Kidney (tissue), 14 donors: ENCODE results near the gene SULT4A1. TPM values are rescaled to one million over a fixed set of nuclear protein-coding genes. Genes with fewer than 3 reads are reported as not detected.

Source experiments
- DNase-seq, 5 donors: peaks; one replicate each; pipeline ENCODE4 v3.0.0-alpha.2; 2013 to 2020
- FAIRE-seq: peaks from 2 replicates; lab custom pipeline; 2012; peaks lifted over from hg19 to GRCh38; lab: Jason Lieb, UNC
- H3K27ac ChIP-seq, 2 donors: one replicate each; pipeline ENCODE4 v1.7.0; 2013; ENCODE audit warnings: low read depth in 2 of 2, low read length in 2 of 2, inconsistent platforms in 1 of 2
- H3K27me3 ChIP-seq: one replicate; pipeline ENCODE4 v1.7.1; 2013; ENCODE audit warnings: low read length, inconsistent platforms; ENCODE audit not compliant: control insufficient read depth, insufficient read depth
- H3K36me3 ChIP-seq, 3 donors: one replicate each; pipeline versions ENCODE4 v1.7.0 to v1.7.1; 2013; ENCODE audit warnings: low read length in 3 of 3, control low read depth in 1 of 3, inconsistent platforms in 1 of 3; ENCODE audit not compliant: insufficient read depth in 3 of 3, control insufficient read depth in 2 of 3
- H3K4me1 ChIP-seq, 3 donors: one replicate each; pipeline versions ENCODE4 v1.7.0 to v1.7.1; 2013; ENCODE audit warnings: low read length in 3 of 3, inconsistent platforms in 1 of 3, low read depth in 1 of 3; ENCODE audit not compliant: control insufficient read depth in 2 of 3, insufficient read depth in 2 of 3
- H3K4me3 ChIP-seq, 3 donors: one replicate each; pipeline versions ENCODE4 v1.7.0 to v1.8.1; 2013; ENCODE audit warnings: low read length in 3 of 3, control low read depth in 1 of 3, inconsistent platforms in 1 of 3
- H3K9ac ChIP-seq, 3 donors: one replicate each; pipeline versions ENCODE4 v1.7.0 to v1.7.1; 2013; ENCODE audit warnings: low read length in 3 of 3, control low read depth in 1 of 3, inconsistent platforms in 1 of 3
- H3K9me3 ChIP-seq, 3 donors: one replicate each; pipeline versions ENCODE4 v1.7.0 to v1.7.1; 2013; ENCODE audit warnings: low read length in 3 of 3, control low read depth in 1 of 3, inconsistent platforms in 1 of 3; ENCODE audit not compliant: control insufficient read depth in 2 of 3, insufficient read depth in 1 of 3
- intact Hi-C: fragments of 100-400 bp; cut with DNase I; formaldehyde crosslinking; loops from one replicate; pipeline ENCODE4 v1.11.1; 2022
- polyA plus RNA-seq: library from polyadenylated mRNA; stranded (reverse); fragments of 350-450 nt; fragmentation: Illumina TruSeq; extraction: RNeasy Lipid Tissue Mini Kit (QIAGEN cat#74804); gene quantifications from one replicate; pipeline ENCODE4 v1.2.3, GENCODE V29; 2014; ENCODE audit warnings: low read depth, low replicate concordance; ENCODE audit not compliant: insufficient read depth
- total RNA-seq: library from RNA; stranded (reverse); fragmentation: NEBNext Ultra II Directional; extraction: Animal tissue kit (Norgen Biotek cat#: 25700); gene quantifications from one replicate; pipeline ENCODE4 v1.2.1, GENCODE V29; 2021
- TF ChIP-seq, protein P1 (sequence below): IDR thresholded peaks from 3 replicates; pipeline ENCODE4 v1.5.1; 2012; ENCODE audit warnings: mild to moderate bottlenecking, moderate library complexity, borderline replicate concordance; ENCODE audit not compliant: insufficient read depth; ENCODE audit errors: extremely low read depth
- donor health status: control.
- donor health status: control.
- donor health status: control.
- donor health status: control.
- donor health status: control.
- donor health status: DM: yes; HTN: yes; CAD: no.
- donor health status: Normal renal cell carcinoma (clear cell type).

Gene SULT4A1
- total and polyA plus RNA-seq, 2 donors from 2014 or later: 0.52 to 0.57 TPM

DNA sequence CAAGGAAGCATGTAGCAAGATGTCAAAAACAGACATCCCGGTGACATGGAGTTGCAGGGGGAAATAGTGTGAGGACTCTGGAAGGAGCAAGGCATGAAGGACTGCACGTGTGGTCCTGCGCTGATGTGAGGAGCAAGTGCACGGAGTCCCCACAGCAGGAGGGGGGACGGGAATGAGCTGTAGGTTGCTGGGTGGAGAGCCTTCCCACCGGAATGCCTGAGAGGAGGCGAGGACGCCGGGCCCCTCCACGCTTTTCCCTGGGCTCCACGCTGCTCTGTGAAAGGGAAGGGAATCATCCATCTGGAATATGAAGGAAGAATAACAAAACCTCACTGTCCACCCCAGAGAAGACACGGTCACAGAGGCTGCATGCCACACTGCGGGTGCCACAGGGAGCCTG lies 26.6 kb downstream of the SULT4A1 start:
- no peak overlapping the region for H3K9ac ChIP-seq
- H3K27ac ChIP-seq: no peak overlapping the region
- no peaks in the 10 kb centered on the region for H3K4me1 ChIP-seq
- no peaks in the 10 kb centered on the region for H3K9me3 ChIP-seq
- H3K4me3 ChIP-seq: no peak overlapping the region
- DNase-seq: no peak
- no peaks in the 10 kb centered on the region for H3K36me3 ChIP-seq
- FAIRE-seq: no peak
- H3K27me3 ChIP-seq: no peaks in the 10 kb centered on the region
- TF ChIP-seq, protein P1, sequence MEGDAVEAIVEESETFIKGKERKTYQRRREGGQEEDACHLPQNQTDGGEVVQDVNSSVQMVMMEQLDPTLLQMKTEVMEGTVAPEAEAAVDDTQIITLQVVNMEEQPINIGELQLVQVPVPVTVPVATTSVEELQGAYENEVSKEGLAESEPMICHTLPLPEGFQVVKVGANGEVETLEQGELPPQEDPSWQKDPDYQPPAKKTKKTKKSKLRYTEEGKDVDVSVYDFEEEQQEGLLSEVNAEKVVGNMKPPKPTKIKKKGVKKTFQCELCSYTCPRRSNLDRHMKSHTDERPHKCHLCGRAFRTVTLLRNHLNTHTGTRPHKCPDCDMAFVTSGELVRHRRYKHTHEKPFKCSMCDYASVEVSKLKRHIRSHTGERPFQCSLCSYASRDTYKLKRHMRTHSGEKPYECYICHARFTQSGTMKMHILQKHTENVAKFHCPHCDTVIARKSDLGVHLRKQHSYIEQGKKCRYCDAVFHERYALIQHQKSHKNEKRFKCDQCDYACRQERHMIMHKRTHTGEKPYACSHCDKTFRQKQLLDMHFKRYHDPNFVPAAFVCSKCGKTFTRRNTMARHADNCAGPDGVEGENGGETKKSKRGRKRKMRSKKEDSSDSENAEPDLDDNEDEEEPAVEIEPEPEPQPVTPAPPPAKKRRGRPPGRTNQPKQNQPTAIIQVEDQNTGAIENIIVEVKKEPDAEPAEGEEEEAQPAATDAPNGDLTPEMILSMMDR: no peak
- intact Hi-C loops: no loop called here

DNA sequence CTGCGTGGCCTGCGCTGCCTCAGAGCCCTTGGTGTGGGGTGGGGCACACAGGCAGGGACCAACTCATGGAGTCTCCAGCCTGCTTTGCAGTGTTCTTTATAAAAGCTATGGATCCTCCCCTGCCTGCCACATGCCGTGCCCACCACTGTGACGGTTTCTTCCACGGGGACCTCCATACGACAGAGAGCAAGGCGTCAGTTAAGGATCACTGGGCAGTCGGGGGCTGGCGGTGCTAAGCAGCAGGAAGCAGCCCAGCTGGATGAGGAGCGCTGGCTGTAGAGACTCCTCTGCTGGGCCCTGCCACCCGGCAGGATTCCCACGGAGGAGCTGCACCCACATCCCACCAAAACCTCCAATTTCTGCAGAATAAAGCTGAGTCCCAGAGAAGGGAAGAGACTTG lies 27.1 kb downstream of the SULT4A1 start:
- no peaks in the 10 kb centered on the region for H3K4me1 ChIP-seq
- TF ChIP-seq, protein P1: no peak
- no peak overlapping the region for H3K27ac ChIP-seq
- H3K9ac ChIP-seq: no peak overlapping the region
- no peak overlapping the region for H3K4me3 ChIP-seq
- no peaks in the 10 kb centered on the region for H3K36me3 ChIP-seq
- no peaks in the 10 kb centered on the region for H3K27me3 ChIP-seq
- intact Hi-C loops: no loop called here
- H3K9me3 ChIP-seq: no peaks in the 10 kb centered on the region
- no peak for FAIRE-seq
- DNase-seq: peak in 4 of 5 donors; percentile 35 to 70 (median 64)

DNA sequence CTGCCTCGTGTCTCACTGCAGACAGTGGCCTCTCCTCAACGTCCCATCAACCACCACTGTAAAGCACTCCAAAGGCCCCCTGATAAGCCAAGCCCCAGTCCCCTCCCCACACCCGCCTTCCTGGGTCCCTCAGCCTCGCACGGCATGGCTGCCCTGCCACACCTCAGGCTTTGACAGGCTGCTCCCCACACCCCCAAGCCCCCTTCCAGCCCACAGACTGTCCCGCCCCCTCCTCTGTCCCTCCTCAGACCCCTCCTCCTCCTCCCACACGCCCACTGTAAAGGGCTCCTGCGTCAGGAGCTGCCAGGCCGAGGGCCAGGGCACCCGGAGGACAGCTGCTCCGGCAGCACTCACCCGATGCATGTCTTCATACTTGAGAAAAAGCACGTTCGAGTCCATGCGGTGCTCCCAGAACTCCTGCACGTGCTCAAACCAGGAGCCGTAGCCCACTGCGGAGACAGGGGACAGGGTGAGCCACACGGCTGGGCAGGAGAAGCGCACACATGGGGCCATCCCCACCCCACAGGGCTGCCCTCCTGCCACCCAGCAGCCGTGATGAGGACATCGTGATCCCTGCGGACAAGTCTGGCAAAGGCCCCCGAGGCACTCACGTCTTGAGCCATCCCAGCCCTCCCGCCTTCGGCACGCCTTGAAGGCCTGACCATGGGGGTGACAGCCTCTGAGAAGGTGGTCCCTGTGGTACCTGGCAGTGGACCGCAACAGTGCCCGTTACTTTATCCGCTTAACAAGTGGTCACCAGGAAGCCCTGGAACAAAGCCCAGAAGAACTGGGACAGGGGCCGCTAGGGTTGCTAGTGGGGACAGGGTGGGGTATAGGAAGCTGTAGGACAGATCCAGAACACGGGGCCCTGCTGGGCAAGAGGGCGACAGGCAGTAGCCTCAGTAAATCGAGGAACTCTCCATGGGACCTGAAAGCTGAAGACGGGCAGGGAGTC lies 28.8 kb downstream of the SULT4A1 start:
- intact Hi-C loops: no loop called here
- Histone ChIP-seq H3K9me3 (no peaks in the 10 kb centered on the region), H3K4me3 (no peak overlapping the region), H3K4me1 (no peaks in the 10 kb centered on the region), H3K27ac (no peak overlapping the region), H3K27me3 (no peaks in the 10 kb centered on the region), H3K9ac (no peak overlapping the region), H3K36me3 (no peaks in the 10 kb centered on the region)
- TF ChIP-seq, protein P1: no peak
- FAIRE-seq (no peak), DNase-seq (peak in 1 of 5 donors; percentile 47)
